Eye (tissue), 1 donor: ENCODE data around the gene GLRA2.
"Not testable (repeated sequence)": the region's sequence is repeated elsewhere in the genome, so short reads cannot be mapped to it uniquely, and the experiment has no call there.

Source experiments
- DNase-seq: peaks from one replicate; pipeline ENCODE4 v3.0.0-alpha.2; 2015

The GLRA2 gene

DNA sequence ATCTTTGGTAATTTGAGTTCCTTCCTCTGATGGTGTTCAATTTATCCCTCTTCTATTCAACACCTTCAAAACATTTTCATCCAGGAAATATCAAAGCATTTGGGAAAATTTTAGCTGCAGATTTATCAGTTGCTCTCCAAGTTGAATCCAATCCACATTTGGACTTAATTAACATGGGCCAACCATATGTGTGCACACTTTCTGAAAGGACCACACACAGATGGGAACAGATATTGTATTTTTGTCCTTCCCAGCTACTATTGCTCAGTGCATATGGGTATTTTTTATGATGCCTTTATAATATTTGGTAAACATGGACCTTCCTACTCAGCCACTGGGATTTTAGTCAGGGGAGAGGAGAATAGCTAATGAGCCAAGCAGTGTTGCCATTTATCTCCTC, 65.2 kb downstream of the GLRA2 start:
- DNase-seq, result no peak

GRCh38 chrX:14598330-14598729, 69.0 kb downstream of the GLRA2 start:
- DNase-seq, result no peak

- no peak for DNase-seq
Observed at GRCh38 chrX:14607446-14607985, 78.2 kb downstream of the GLRA2 start.

GRCh38 chrX:14612450-14612849, 83.1 kb downstream of the GLRA2 start:
- DNase-seq, result not testable (repeated sequence)

DNA sequence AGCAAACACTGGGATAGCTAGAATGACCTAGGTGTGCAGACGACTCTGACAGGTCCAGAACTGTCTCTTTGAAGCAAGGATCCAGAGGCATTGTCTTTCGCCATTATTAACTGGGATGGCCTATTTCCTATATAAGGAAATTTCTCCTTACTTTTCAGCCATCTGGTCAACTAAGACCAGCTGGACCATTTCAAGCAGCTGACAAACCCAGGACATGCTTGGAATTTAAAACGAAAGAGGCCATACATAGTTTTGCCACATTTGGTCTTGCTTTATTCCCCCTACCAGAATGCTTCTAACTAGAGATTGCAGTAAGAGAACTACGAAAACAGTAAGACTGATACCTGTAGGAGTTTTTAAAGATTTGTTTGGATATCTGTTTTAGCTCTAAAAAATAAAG, 87.0 kb downstream of the GLRA2 start:
- DNase-seq, result no peak

DNA sequence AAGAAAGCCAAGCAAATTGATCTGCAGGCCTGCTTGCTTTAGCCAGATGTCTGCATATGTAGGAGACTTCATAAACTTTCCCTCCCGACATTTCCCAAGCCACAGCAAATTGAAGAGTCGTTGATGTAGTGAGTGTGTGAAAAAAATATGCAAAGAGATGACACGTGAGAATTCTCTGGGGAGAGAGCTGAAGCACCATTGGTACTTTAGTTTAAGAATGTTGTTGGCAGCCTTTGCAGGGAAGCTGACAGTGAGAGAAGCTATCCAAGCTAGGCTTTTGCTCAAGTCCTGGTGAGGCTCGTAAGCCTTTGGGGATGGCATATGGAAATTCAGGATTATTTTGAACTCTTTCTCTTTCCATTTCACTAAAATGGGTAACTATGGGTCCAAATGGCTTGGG, 87.5 kb downstream of the GLRA2 start:
- DNase-seq, result peak; percentile 10

GRCh38 chrX:14618177-14618965, 89.0 kb downstream of the GLRA2 start:
- peak; percentile 18 for DNase-seq

DNA sequence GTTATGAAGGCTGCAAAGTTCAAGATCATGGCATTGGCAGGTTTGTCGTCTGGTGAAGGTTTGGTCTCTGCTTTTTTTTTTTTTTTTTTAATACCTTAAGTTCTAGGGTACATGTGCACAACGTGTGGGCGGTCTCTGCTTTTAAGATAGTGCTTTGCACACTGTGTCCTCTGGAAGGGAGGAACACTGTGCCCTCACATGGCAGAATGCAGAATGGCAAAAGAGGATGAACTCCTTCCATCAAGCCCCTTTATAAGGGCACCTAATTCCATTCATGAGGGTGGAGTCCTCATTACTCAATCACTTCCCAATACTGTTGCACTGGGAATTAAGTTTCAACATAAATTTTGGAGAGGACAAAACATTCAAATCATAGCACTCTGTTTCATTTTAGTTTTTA, 101.4 kb downstream of the GLRA2 start:
- no peak for DNase-seq

DNA sequence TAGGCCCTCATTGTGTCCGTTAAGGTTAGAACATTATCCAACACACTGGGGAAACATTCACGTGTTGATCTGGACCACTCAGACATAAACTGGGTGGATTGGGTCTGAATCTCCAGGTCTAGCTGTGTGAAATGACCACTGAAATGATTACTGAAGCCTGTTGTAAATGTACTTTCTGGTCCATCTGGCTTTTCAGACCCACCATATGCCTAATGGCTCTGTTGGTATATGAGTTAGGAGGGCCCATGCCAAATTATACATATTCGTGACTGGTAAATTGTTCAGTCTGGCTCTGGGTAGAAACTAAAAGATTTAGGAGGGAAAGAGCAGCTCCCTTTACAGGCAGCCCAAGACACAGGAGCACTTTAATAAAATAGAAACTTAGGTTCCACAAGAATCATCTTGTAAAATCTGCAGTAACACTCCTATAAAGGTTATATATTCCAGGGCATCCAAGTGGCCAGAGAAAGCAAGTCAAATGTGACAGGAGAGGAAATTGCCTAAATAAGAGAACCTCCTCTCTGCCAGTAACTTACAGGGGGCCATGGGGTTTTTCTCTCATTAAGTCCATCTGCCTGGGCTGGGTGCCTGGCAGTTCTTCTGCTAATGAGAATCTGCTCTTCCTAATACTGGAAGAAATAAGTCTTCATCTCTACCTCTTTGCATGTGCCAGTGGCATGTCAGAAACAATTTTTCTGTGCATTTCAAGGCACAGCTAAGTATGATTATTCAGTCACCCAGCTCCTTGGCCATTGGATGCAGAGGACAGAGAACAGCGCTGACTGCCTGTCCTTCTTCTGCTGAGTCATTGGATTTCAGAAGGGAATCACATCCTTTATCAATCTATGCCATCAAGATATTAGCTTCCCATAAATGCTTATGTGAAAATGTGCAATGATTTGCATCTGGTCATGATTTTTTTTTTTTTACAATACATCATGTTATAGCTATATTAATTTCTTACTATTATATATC, 112.6 kb downstream of the GLRA2 start:
- peak; percentile 43 for DNase-seq

DNA sequence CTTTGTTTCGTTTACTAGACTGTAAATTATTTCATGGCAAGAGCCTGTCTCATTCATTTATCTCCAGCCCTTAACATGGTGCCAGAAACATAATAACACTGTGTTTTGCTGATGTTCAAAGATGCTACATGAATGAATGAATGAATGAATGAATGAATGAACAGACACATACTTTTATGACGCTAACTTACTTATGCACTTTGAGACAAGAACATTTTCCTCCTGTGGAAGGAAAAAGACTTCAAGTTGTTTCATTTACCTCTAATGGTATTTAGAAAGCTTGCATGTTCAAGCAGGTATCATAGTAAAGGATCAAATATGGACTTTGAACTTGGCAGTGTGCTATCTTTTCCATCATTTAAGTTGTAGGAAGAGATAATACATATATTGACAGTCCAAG, 131.6 kb downstream of the GLRA2 start:
- no peak for DNase-seq

DNA sequence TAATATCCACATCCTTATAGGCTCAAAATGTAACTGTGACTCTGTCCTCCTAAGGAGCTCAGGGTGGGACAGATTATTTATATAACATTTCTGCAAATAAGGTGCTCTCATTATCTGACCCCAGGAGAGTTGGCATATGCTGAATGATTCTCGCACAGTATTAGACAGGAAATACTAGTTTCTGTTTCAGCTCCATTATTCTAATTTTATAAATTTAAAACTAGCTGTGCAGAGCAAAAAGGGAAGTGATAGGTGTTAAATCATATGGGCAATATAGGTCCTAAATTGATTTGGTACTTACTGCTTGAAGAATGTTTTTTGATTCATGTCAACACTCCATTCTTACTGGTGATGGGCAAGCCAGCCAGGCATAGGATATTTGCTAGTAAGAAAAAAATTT, 141.5 kb downstream of the GLRA2 start:
- DNase-seq, result no peak

GRCh38 chrX:14672611-14673172, 143.4 kb downstream of the GLRA2 start:
- DNase-seq, result no peak

GRCh38 chrX:14673236-14673635, 143.9 kb downstream of the GLRA2 start:
- no peak for DNase-seq

DNA sequence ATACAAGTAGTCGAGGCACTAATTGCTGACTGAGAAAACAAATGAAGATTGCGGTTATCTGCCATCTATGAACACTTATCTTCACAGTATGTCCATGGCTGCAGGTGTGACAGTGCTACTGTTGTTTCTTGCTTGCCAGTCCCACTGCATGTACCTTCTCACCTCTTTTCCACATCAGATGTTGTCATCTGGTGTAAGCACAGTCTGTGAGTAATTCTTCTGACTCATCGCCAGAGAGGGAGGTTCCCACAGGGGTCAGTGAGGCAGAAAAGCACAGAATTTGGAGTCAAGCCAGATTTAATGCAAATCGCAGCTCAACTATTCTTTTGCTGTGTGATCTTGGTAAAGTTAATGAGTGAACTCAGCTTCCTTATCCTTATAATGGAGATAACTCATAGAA, 144.4 kb downstream of the GLRA2 start:
- DNase-seq, result peak; percentile 75

DNA sequence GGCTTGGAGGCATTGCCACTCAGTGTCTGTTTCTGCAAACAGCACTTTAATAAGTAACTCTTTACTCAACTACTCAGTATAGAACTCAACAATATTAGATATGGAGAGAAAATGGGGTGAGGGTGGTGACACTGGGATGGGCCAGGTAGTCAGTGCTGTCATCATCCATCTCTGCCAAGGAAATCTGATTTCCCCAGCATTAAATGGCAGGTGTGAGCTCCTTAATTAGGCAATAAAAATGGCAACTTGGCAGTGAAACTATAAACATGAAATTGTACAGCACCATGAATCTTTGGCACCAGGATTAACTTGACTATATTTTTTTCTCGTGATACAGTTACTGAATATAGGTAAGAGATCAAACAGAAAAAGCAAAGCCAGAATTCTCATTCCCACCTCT, 146.2 kb downstream of the GLRA2 start:
- no peak for DNase-seq

- DNase-seq, result peak; percentile 1
Observed at GRCh38 chrX:14676431-14676830, 147.1 kb downstream of the GLRA2 start.

- DNase-seq, result not testable (repeated sequence)
Observed at GRCh38 chrX:14688331-14688730, 159.0 kb downstream of the GLRA2 start.

DNA sequence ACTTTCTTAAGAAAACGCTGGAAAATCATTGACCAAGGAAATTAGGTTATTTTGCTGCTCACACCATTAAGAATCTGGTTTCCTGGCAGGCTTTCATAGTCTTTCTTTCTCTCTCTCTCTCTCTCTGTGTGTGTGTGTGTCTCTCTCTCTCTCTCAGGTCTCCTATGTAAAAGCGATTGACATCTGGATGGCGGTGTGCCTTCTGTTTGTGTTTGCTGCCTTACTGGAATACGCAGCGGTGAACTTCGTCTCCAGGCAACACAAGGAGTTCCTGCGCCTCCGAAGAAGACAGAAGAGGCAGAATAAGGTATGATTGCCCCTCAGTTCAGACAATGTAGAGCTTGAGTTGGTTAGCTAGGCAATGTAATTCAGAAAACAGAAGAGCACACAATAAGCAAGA, 161.2 kb downstream of the GLRA2 start:
- no peak for DNase-seq

DNA sequence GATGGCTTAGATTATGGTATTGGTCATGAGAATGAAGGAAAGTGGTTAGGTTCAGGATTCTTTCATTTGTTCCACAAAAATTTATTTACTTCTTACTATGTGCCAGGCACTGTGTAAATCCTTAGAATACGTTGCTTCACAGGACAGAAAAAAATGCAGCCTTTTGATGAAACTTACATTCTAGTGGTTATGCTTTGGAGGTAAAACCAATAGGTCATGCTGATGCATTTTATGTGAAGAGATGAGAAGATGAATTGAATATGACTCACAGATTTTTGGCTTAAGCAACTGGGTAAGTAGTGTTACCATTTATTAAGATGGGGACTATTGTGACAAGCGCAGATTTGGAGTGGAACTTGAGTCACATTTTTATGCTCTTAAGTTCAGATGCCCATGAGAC, 165.3 kb downstream of the GLRA2 start:
- DNase-seq, result no peak

DNA sequence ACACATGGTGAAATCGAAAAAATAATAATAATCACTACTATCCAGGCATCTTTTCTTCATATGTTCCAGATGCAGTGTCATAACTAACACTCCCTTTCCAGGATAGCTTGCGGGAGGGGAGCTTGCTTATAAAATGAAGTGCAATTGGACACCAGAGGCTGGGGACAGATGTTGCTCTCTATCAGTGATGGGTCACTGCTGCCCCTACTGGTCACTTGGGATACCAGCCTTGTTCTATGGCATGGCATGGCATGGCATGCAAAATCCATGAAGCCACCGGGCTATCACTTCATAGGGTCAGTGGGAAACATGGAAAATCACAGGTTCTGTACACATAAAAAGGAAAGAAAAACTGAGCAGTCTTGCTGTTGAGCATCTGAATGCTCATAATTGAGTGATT, 168.1 kb downstream of the GLRA2 start:
- DNase-seq, result no peak

GRCh38 chrX:14698790-14699189, 169.5 kb downstream of the GLRA2 start:
- DNase-seq, result no peak

GRCh38 chrX:14700982-14701381, 171.6 kb downstream of the GLRA2 start:
- no peak for DNase-seq

DNA sequence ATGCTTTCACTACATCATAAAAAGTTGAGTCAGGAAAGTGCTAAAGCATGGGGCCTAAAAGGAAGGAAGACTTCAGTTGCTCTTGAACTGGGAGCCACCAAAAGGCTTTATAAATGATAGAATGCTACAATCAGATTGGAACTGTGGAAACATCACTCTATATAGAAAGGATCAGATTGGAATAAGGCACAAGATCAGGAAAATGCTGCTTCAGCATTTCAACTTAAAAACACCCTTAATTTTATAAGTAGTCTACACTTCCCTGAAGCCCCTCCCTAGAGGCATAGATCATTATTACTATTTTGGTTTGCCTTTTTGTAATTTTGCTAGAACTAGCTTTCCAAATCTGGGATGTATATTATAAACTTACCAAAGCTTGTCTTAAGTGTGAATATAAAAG, 172.8 kb downstream of the GLRA2 start:
- DNase-seq, result no peak
